PC-3 (cell line): ENCODE data around the gene UGT2B28.
"Not testable (repeated sequence)": the region's sequence is repeated elsewhere in the genome, so short reads cannot be mapped to it uniquely, and the experiment has no call there.

Experiments
- EZH2 ChIP-seq: fragments of 300-600 bp; sonication (generic); IDR thresholded peaks from one replicate; pipeline ENCODE4 v1.6.1; 2017; ENCODE audit warnings: antibody characterized with exemption, mild to moderate bottlenecking, low read length; ENCODE audit not compliant: unreplicated experiment
- EZH2phosphoT487 ChIP-seq: fragments of 300-600 bp; sonication (generic); IDR thresholded peaks from 2 replicates; pipeline ENCODE4 v1.6.1; 2018; ENCODE audit warnings: mild to moderate bottlenecking, antibody characterized with exemption, low read length, borderline replicate concordance

- TF ChIP-seq EZH2phosphoT487, EZH2: not testable (repeated sequence)
Observed at GRCh38 chr4:69331304-69331703, 51.0 kb downstream of the UGT2B28 start.
